Spleen (tissue), 11 donors: Measurements from ENCODE around the gene OTOS. TPM values are rescaled to one million over a fixed set of nuclear protein-coding genes. Genes with fewer than 3 reads are reported as not detected.

Experiments used
- DNase-seq: peaks from one replicate; pipeline ENCODE4 v3.0.0-alpha.2; 2020
- H3K27ac ChIP-seq, 8 donors: fragments of 200-600 bp; sonication (generic) in 7 of 8; 1 replicate in 4 of 8; 2 replicates in 4 of 8; pipeline versions ENCODE4 v1.5.0 to v1.8.0; 2016 to 2021; ENCODE audit warnings: inconsistent platforms in 4 of 8, mild to moderate bottlenecking in 4 of 8, moderate library complexity in 1 of 8
- H3K27me3 ChIP-seq, 7 donors: fragments of 200-600 bp; sonication (generic) in 6 of 7; replicated peaks in 1 of 7; 1 replicate in 4 of 7; 2 replicates in 3 of 7; pipeline versions ENCODE4 v1.5.0 to v1.8.0; 2016 to 2021; ENCODE audit warnings: inconsistent platforms in 3 of 7, mild to moderate bottlenecking in 1 of 7
- H3K36me3 ChIP-seq, 6 donors: fragments of 200-600 bp; sonication (generic) in 5 of 6; 1 replicate in 4 of 6; 2 replicates in 2 of 6; pipeline versions ENCODE4 v1.5.0 to v1.8.0; 2016 to 2021; ENCODE audit warnings: inconsistent platforms in 2 of 6
- H3K4me1 ChIP-seq, 6 donors: fragments of 200-600 bp; sonication (generic) in 5 of 6; 1 replicate in 3 of 6; 2 replicates in 3 of 6; pipeline versions ENCODE4 v1.5.0 to v1.8.0; 2016 to 2021; ENCODE audit warnings: inconsistent platforms in 3 of 6
- H3K4me3 ChIP-seq, 8 donors: fragments of 200-600 bp; sonication (generic) in 7 of 8; 1 replicate in 4 of 8; 2 replicates in 4 of 8; pipeline versions ENCODE4 v1.5.0 to v1.8.0; 2016 to 2021; ENCODE audit warnings: inconsistent platforms in 4 of 8, mild to moderate bottlenecking in 4 of 8, moderate library complexity in 2 of 8
- H3K9me3 ChIP-seq, 8 donors: fragments of 200-600 bp; sonication (generic) in 7 of 8; 1 replicate in 4 of 8; 2 replicates in 4 of 8; pipeline versions ENCODE4 v1.5.0 to v1.8.0; 2016 to 2021; ENCODE audit warnings: inconsistent platforms in 4 of 8
- CTCF ChIP-seq, 11 experiments: fragments of 200-600 bp in 7 of 11; fragments of 450-650 bp in 4 of 11; sonication (generic) in 4 of 11; IDR thresholded peaks in 8 of 11; conservative IDR thresholded peaks in 3 of 11; 1 replicate in 7 of 11; 2 replicates in 4 of 11; pipeline versions ENCODE4 v1.4.0 to v1.8.0; 2016 to 2021; ENCODE audit warnings: antibody characterized with exemption in 11 of 11, inconsistent platforms in 4 of 11, mild to moderate bottlenecking in 1 of 11
- POLR2A ChIP-seq, 3 donors: fragments of 450-650 bp; IDR thresholded peaks; one replicate each; pipeline ENCODE4 v1.5.1; 2017; ENCODE audit warnings: antibody characterized with exemption in 3 of 3, mild to moderate bottlenecking in 1 of 3
- POLR2AphosphoS5 ChIP-seq, 3 donors: sonication (generic); formaldehyde crosslinking; IDR thresholded peaks; one replicate each; pipeline ENCODE4 v1.5.1; 2017; ENCODE audit warnings: antibody characterized with exemption in 3 of 3
- WGBS, 5 donors: extraction: QIAGEN DNeasy Blood & Tissue Kit in 3 of 5; methylation state at CpG; one replicate each; pipeline versions ENCODE4 v1.1.5 to v1.1.7; 2013 to 2018; 5-methylcytosine and 5-hydroxymethylcytosine counted together
- intact Hi-C: fragments of 100-400 bp; cut with DNase I; formaldehyde crosslinking; loops from one replicate; pipeline ENCODE4 v1.15.0; 2023; ENCODE audit warnings: low total_unique reads
- polyA plus RNA-seq, 3 donors: library from polyadenylated mRNA; stranded (reverse); fragments of 200-250 nt; gene quantifications; one replicate each; pipeline ENCODE4 v1.2.1, GENCODE V29; 2013
- total RNA-seq, 7 donors: library from RNA; depleted of rRNA in 3 of 7; stranded (reverse); fragments of >200 nt in 3 of 7; fragmentation: NEBNext Ultra II Directional in 4 of 7; extraction: Animal tissue kit (Norgen Biotek cat#: 25700) in 4 of 7; gene quantifications; one replicate each; pipeline versions ENCODE4 v1.1.0 to v1.2.1, GENCODE V29; 2016 to 2021
- donor health status: healthy with polysubstance abuse.
- donor health status: DM: no; HTN: no; CAD: no; lungs with moderate emphysema.
- donor health status: DM: no; HTN: no; CAD: no.
- donor health status: Bipolar disorder and iron deficiency.
- donor health status: healthy.
- donor health status: DM: no; HTN: no; CAD: no.
- donor health status: DM: yes; HTN: yes; CAD: no.

The OTOS gene
- total and polyA plus RNA-seq, 10 donors = not detected

GRCh38 chr2:240130393-240131195 is 9.9 kb downstream of the OTOS start:
- peaks cover 0 to 87% (median 65%) of the 10 kb centered on the region in 6 donors for H3K36me3 ChIP-seq
- peaks cover 10 to 22% (median 14%) of the 10 kb centered on the region in 6 donors for H3K4me1 ChIP-seq
- peak; percentile 62 for DNase-seq
- intact Hi-C loops = no loop called here
- H3K27me3 ChIP-seq = no peaks in the 10 kb centered on the region
- no peaks in the 10 kb centered on the region for H3K9me3 ChIP-seq
- TF ChIP-seq POLR2AphosphoS5 (IDR thresholded peaks at IDR 0.05) (peak in 1 of 3 donors; percentile 14), CTCF (IDR thresholded peaks at IDR 0.05 in 8 of 11, conservative IDR thresholded peaks at IDR 0.05 in 3 of 11) (no peak)
- 89 to 95% (median 93%) methylated on average over 20 to 23 of the region's 23 CpGs for WGBS, 5 donors
- no peak overlapping the region for H3K4me3 ChIP-seq
- no peak overlapping the region for H3K27ac ChIP-seq

- H3K9me3 ChIP-seq = no peaks in the 10 kb centered on the region
- no peaks in the 10 kb centered on the region for H3K27me3 ChIP-seq
- H3K4me1 ChIP-seq = peaks cover 4 to 14% (median 7%) of the 10 kb centered on the region in 6 donors
- TF ChIP-seq POLR2AphosphoS5 (IDR thresholded peaks at IDR 0.05) = peak in 2 of 3 donors; percentile 33 to 35
- TF ChIP-seq CTCF (IDR thresholded peaks at IDR 0.05 in 8 of 11, conservative IDR thresholded peaks at IDR 0.05 in 3 of 11) = no peak
- WGBS, 5 donors = 95 to 98% (median 97%) methylated on average over 22 of the region's 22 CpGs
- no peak overlapping the region for H3K27ac ChIP-seq
- peaks cover 0 to 88% (median 65%) of the 10 kb centered on the region in 6 donors for H3K36me3 ChIP-seq
- intact Hi-C loops = no loop called here
- DNase-seq = peak; percentile 68
- no peak overlapping the region for H3K4me3 ChIP-seq
Observed at GRCh38 chr2:240129731-240130392, 10.6 kb downstream of the OTOS start.

- no peak overlapping the region for H3K4me3 ChIP-seq
- no peaks in the 10 kb centered on the region for H3K27me3 ChIP-seq
- peak; percentile 30 for DNase-seq
- H3K9me3 ChIP-seq = no peaks in the 10 kb centered on the region
- no peak for TF ChIP-seq CTCF (IDR thresholded peaks at IDR 0.05 in 8 of 11, conservative IDR thresholded peaks at IDR 0.05 in 3 of 11)
- no peak for TF ChIP-seq POLR2A (IDR thresholded peaks at IDR 0.05)
- TF ChIP-seq POLR2AphosphoS5 (IDR thresholded peaks at IDR 0.05) = no peak
- intact Hi-C loops = no loop called here
- peaks cover 0 to 88% (median 65%) of the 10 kb centered on the region in 6 donors for H3K36me3 ChIP-seq
- WGBS, 5 donors = 90 to 95% (median 93%) methylated on average over 7 of the region's 7 CpGs
- H3K27ac ChIP-seq = no peak overlapping the region
- H3K4me1 ChIP-seq = peaks cover 0 to 9% (median 2%) of the 10 kb centered on the region in 6 donors
Observed at GRCh38 chr2:240129311-240129710, 11.1 kb downstream of the OTOS start.

GRCh38 chr2:240128608-240129145 is 11.8 kb downstream of the OTOS start:
- intact Hi-C loops = no loop called here
- H3K9me3 ChIP-seq = no peaks in the 10 kb centered on the region
- no peak overlapping the region for H3K4me3 ChIP-seq
- no peak for TF ChIP-seq CTCF (IDR thresholded peaks at IDR 0.05 in 8 of 11, conservative IDR thresholded peaks at IDR 0.05 in 3 of 11)
- TF ChIP-seq POLR2A (IDR thresholded peaks at IDR 0.05) = no peak
- peak in 1 of 3 donors; percentile 12 for TF ChIP-seq POLR2AphosphoS5 (IDR thresholded peaks at IDR 0.05)
- 88 to 93% (median 89%) methylated on average over 12 of the region's 12 CpGs for WGBS, 5 donors
- no peaks in the 10 kb centered on the region for H3K27me3 ChIP-seq
- H3K27ac ChIP-seq = no peak overlapping the region
- H3K4me1 ChIP-seq = peaks cover 0 to 2% (median 0%) of the 10 kb centered on the region in 6 donors
- peaks cover 0 to 85% (median 64%) of the 10 kb centered on the region in 6 donors for H3K36me3 ChIP-seq
- peak; percentile 62 for DNase-seq
